HEK293 (cell line): Measurements from ENCODE around the gene THPO.

Experiments used
- HOXC10 ChIP-seq: sonication (generic); formaldehyde crosslinking; IDR thresholded peaks from 2 replicates; pipeline ENCODE4 v1.8.1; 2023; ENCODE audit warnings: mild to moderate bottlenecking, missing genetic modification reagents
- KLF7 ChIP-seq: fragments of 450-650 bp; formaldehyde crosslinking; IDR thresholded peaks from 2 replicates; pipeline ENCODE4 v1.5.1; 2016; ENCODE audit warnings: missing biosample characterization, missing genetic modification characterization, borderline replicate concordance
- MYNN ChIP-seq: fragments of 450-650 bp; formaldehyde crosslinking; IDR thresholded peaks from 2 replicates; pipeline ENCODE4 v1.5.1; 2016; ENCODE audit warnings: missing biosample characterization, missing genetic modification characterization, borderline replicate concordance
- SETDB1 ChIP-seq: IDR thresholded peaks from one replicate; pipeline ENCODE4 v1.6.1; 2017; ENCODE audit warnings: mild to moderate bottlenecking, low read length, moderate library complexity, mixed read lengths; ENCODE audit not compliant: insufficient read length
- ZBTB1 ChIP-seq: fragments of 450-650 bp; formaldehyde crosslinking; IDR thresholded peaks from 2 replicates; pipeline ENCODE4 v1.5.1; 2016; ENCODE audit warnings: missing biosample characterization, missing genetic modification characterization
- ZEB2 ChIP-seq: fragments of 450-650 bp; formaldehyde crosslinking; IDR thresholded peaks from 2 replicates; pipeline ENCODE4 v1.5.1; 2016; ENCODE audit warnings: missing biosample characterization, missing genetic modification characterization
- ZNF10 ChIP-seq: fragments of 450-650 bp; formaldehyde crosslinking; IDR thresholded peaks from 2 replicates; pipeline ENCODE4 v1.5.1; 2017; ENCODE audit warnings: missing biosample characterization, missing genetic modification characterization
- ZNF114 ChIP-seq: fragments of 450-650 bp; formaldehyde crosslinking; IDR thresholded peaks from 2 replicates; pipeline ENCODE4 v1.5.0; 2017; ENCODE audit warnings: missing biosample characterization, missing genetic modification characterization
- ZNF146 ChIP-seq: fragments of 450-650 bp; formaldehyde crosslinking; IDR thresholded peaks from 2 replicates; pipeline ENCODE4 v1.5.1; 2016; ENCODE audit warnings: missing biosample characterization, missing genetic modification characterization
- ZNF2 ChIP-seq: fragments of 450-650 bp; formaldehyde crosslinking; IDR thresholded peaks from 2 replicates; pipeline ENCODE4 v1.5.1; 2016; ENCODE audit warnings: missing biosample characterization, missing genetic modification characterization
- ZNF292 ChIP-seq: fragments of 450-650 bp; formaldehyde crosslinking; IDR thresholded peaks from 2 replicates; pipeline ENCODE4 v1.5.1; 2016; ENCODE audit warnings: low read depth, missing biosample characterization, missing genetic modification characterization, borderline replicate concordance
- ZNF350 ChIP-seq: fragments of 450-650 bp; formaldehyde crosslinking; IDR thresholded peaks from 2 replicates; pipeline ENCODE4 v1.5.0; 2017; ENCODE audit warnings: missing biosample characterization, mild to moderate bottlenecking, missing genetic modification characterization
- ZNF37A ChIP-seq: fragments of 450-650 bp; IDR thresholded peaks from 2 replicates; pipeline ENCODE4 v1.5.1; 2018; ENCODE audit warnings: missing biosample characterization, missing genetic modification characterization
- ZNF416 ChIP-seq: fragments of 450-650 bp; formaldehyde crosslinking; IDR thresholded peaks from 2 replicates; pipeline ENCODE4 v1.5.1; 2016; ENCODE audit warnings: missing biosample characterization, missing genetic modification characterization
- ZNF473 ChIP-seq: fragments of 450-650 bp; formaldehyde crosslinking; IDR thresholded peaks from 2 replicates; pipeline ENCODE4 v1.5.1; 2017; ENCODE audit warnings: missing biosample characterization, missing genetic modification characterization
- ZNF623 ChIP-seq: fragments of 450-650 bp; formaldehyde crosslinking; IDR thresholded peaks from 2 replicates; pipeline ENCODE4 v1.5.1; 2016; ENCODE audit warnings: missing biosample characterization, missing genetic modification characterization
- ZNF701 ChIP-seq: fragments of 450-650 bp; formaldehyde crosslinking; IDR thresholded peaks from 2 replicates; pipeline ENCODE4 v1.5.1; 2016; ENCODE audit warnings: missing biosample characterization, missing genetic modification characterization
- ZNF777 ChIP-seq: fragments of 450-650 bp; formaldehyde crosslinking; IDR thresholded peaks from 2 replicates; pipeline ENCODE4 v1.5.1; 2017; ENCODE audit warnings: missing biosample characterization, missing genetic modification characterization, borderline replicate concordance
- ZNF792 ChIP-seq: fragments of 450-650 bp; formaldehyde crosslinking; IDR thresholded peaks from 2 replicates; pipeline ENCODE4 v1.5.1; 2016; ENCODE audit warnings: missing biosample characterization, missing genetic modification characterization
- TF ChIP-seq, protein P1 (sequence below): fragments of 450-650 bp; formaldehyde crosslinking; IDR thresholded peaks from 2 replicates; pipeline ENCODE4 v1.5.1; 2017; ENCODE audit warnings: missing biosample characterization, missing genetic modification characterization
- TF ChIP-seq, protein P2 (sequence below): fragments of 450-650 bp; formaldehyde crosslinking; IDR thresholded peaks from 2 replicates; pipeline ENCODE4 v1.5.1; 2016; ENCODE audit warnings: missing biosample characterization, missing genetic modification characterization
- TF ChIP-seq, protein P3 (sequence below): fragments of 450-650 bp; formaldehyde crosslinking; IDR thresholded peaks from 2 replicates; pipeline ENCODE4 v1.5.1; 2016; ENCODE audit warnings: missing biosample characterization, missing genetic modification characterization
- TF ChIP-seq, protein P4 (sequence below): fragments of 450-650 bp; formaldehyde crosslinking; IDR thresholded peaks from 2 replicates; pipeline ENCODE4 v1.5.1; 2016; ENCODE audit warnings: missing biosample characterization, missing genetic modification characterization, borderline replicate concordance
- TF ChIP-seq, protein P5 (sequence below): fragments of 450-650 bp; formaldehyde crosslinking; IDR thresholded peaks from 2 replicates; pipeline ENCODE4 v1.5.1; 2016; ENCODE audit warnings: missing biosample characterization, missing genetic modification characterization
- TF ChIP-seq, protein P6 (sequence below): fragments of 450-650 bp; formaldehyde crosslinking; IDR thresholded peaks from 2 replicates; pipeline ENCODE4 v1.5.1; 2016; ENCODE audit warnings: missing biosample characterization, missing genetic modification characterization

The THPO gene

DNA sequence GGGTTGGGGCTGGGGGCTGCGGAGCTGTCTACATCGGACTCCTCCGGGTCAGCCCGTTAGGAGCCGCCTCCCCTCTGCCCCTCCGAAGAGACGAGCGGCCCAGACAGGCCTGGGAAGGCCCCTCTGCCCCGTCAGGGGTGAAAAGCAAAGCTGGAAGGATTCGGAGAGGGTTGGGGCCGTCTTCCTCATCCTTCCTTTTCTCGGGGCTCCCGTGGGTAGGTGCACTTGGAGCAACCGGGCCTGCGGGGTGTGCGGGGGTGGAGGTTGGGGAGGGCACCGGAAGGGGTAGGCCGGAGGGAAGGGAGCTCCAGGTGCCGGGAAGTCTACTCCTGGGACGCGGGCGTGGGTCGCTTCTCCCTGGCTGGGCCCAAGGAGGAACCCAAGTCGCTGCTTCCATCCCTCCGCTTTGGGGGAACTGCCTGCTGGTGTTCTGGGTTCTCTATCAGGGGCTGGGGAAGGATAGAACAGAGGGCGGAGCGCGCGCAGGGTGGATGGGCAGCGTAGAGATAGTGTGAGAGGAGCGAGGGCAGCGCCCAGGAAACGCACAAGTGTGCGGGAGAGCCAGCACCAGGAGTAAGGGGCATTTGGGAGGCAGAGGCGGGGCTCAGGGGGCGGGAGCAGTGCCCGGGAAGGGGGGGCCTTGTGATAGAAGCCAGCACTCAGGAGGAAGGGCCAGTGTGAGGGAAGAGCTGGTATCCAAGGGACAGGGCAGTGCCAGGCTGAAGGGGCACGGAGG, 15.9 kb downstream of the THPO start (continued):
- no peak for TF ChIP-seq ZNF10 (tag by site-specific recombination)
- TF ChIP-seq, protein P1, sequence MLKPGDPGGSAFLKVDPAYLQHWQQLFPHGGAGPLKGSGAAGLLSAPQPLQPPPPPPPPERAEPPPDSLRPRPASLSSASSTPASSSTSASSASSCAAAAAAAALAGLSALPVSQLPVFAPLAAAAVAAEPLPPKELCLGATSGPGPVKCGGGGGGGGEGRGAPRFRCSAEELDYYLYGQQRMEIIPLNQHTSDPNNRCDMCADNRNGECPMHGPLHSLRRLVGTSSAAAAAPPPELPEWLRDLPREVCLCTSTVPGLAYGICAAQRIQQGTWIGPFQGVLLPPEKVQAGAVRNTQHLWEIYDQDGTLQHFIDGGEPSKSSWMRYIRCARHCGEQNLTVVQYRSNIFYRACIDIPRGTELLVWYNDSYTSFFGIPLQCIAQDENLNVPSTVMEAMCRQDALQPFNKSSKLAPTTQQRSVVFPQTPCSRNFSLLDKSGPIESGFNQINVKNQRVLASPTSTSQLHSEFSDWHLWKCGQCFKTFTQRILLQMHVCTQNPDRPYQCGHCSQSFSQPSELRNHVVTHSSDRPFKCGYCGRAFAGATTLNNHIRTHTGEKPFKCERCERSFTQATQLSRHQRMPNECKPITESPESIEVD = no peak
- TF ChIP-seq ZNF146 (tag by site-specific recombination) = no peak
- TF ChIP-seq ZNF701 = no peak
- no peak for TF ChIP-seq MYNN (tag by site-specific recombination)
- TF ChIP-seq SETDB1 = no peak
- TF ChIP-seq, protein P2, sequence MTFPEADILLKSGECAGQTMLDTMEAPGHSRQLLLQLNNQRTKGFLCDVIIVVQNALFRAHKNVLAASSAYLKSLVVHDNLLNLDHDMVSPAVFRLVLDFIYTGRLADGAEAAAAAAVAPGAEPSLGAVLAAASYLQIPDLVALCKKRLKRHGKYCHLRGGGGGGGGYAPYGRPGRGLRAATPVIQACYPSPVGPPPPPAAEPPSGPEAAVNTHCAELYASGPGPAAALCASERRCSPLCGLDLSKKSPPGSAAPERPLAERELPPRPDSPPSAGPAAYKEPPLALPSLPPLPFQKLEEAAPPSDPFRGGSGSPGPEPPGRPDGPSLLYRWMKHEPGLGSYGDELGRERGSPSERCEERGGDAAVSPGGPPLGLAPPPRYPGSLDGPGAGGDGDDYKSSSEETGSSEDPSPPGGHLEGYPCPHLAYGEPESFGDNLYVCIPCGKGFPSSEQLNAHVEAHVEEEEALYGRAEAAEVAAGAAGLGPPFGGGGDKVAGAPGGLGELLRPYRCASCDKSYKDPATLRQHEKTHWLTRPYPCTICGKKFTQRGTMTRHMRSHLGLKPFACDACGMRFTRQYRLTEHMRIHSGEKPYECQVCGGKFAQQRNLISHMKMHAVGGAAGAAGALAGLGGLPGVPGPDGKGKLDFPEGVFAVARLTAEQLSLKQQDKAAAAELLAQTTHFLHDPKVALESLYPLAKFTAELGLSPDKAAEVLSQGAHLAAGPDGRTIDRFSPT (tag by site-specific recombination) = peak; percentile 96
- TF ChIP-seq ZNF792 (tag by site-specific recombination) = no peak
- TF ChIP-seq ZNF2 (tag by site-specific recombination) = no peak
- no peak for TF ChIP-seq ZBTB1 (tag by site-specific recombination)
- TF ChIP-seq, protein P3, sequence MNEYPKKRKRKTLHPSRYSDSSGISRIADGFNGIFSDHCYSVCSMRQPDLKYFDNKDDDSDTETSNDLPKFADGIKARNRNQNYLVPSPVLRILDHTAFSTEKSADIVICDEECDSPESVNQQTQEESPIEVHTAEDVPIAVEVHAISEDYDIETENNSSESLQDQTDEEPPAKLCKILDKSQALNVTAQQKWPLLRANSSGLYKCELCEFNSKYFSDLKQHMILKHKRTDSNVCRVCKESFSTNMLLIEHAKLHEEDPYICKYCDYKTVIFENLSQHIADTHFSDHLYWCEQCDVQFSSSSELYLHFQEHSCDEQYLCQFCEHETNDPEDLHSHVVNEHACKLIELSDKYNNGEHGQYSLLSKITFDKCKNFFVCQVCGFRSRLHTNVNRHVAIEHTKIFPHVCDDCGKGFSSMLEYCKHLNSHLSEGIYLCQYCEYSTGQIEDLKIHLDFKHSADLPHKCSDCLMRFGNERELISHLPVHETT (tag by site-specific recombination) = no peak
- TF ChIP-seq ZNF777 (tag by site-specific recombination) = no peak
- no peak for TF ChIP-seq ZNF114 (tag by site-specific recombination)
- 0 out of 2 replicates have a peak, but pooled peaks have one; percentile 32 for TF ChIP-seq KLF7 (tag by site-specific recombination)
- TF ChIP-seq ZNF416 (tag by site-specific recombination) = no peak
- no peak for TF ChIP-seq ZNF623 (tag by site-specific recombination)
- TF ChIP-seq, protein P4, sequence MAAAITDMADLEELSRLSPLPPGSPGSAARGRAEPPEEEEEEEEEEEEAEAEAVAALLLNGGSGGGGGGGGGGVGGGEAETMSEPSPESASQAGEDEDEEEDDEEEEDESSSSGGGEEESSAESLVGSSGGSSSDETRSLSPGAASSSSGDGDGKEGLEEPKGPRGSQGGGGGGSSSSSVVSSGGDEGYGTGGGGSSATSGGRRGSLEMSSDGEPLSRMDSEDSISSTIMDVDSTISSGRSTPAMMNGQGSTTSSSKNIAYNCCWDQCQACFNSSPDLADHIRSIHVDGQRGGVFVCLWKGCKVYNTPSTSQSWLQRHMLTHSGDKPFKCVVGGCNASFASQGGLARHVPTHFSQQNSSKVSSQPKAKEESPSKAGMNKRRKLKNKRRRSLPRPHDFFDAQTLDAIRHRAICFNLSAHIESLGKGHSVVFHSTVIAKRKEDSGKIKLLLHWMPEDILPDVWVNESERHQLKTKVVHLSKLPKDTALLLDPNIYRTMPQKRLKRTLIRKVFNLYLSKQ = no peak
- TF ChIP-seq, protein P5, sequence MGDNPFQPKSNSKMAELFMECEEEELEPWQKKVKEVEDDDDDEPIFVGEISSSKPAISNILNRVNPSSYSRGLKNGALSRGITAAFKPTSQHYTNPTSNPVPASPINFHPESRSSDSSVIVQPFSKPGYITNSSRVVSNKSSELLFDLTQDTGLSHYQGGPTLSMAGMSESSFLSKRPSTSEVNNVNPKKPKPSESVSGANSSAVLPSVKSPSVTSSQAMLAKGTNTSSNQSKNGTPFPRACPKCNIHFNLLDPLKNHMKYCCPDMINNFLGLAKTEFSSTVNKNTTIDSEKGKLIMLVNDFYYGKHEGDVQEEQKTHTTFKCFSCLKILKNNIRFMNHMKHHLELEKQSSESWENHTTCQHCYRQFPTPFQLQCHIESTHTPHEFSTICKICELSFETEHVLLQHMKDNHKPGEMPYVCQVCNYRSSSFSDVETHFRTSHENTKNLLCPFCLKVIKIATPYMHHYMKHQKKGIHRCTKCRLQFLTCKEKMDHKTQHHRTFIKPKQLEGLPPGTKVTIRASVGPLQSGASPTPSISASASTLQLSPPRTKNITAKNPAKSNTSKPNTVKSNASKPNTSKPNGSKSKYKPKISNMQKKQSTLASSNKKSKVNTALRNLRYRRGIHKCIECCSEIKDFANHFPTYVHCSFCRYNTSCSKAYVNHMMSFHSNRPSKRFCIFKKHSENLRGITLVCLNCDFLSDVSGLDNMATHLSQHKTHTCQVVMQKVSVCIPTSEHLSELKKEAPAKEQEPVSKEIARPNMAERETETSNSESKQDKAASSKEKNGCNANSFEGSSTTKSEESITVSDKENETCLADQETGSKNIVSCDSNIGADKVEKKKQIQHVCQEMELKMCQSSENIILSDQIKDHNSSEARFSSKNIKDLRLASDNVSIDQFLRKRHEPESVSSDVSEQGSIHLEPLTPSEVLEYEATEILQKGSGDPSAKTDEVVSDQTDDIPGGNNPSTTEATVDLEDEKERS (tag by site-specific recombination) = 0 out of 2 replicates have a peak, but pooled peaks have one; percentile 7
- no peak for TF ChIP-seq ZNF350
- TF ChIP-seq ZNF292 (tag by site-specific recombination) = no peak
- no peak for TF ChIP-seq ZNF37A (tag by site-specific recombination)
- no peak for TF ChIP-seq ZEB2 (tag by site-specific recombination)
- TF ChIP-seq ZNF473 (tag by site-specific recombination) = no peak
- TF ChIP-seq, protein P6, sequence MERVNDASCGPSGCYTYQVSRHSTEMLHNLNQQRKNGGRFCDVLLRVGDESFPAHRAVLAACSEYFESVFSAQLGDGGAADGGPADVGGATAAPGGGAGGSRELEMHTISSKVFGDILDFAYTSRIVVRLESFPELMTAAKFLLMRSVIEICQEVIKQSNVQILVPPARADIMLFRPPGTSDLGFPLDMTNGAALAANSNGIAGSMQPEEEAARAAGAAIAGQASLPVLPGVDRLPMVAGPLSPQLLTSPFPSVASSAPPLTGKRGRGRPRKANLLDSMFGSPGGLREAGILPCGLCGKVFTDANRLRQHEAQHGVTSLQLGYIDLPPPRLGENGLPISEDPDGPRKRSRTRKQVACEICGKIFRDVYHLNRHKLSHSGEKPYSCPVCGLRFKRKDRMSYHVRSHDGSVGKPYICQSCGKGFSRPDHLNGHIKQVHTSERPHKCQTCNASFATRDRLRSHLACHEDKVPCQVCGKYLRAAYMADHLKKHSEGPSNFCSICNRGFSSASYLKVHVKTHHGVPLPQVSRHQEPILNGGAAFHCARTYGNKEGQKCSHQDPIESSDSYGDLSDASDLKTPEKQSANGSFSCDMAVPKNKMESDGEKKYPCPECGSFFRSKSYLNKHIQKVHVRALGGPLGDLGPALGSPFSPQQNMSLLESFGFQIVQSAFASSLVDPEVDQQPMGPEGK (tag by site-specific recombination) = no peak; the same call in 1 of the 2 replicates
- no peak for TF ChIP-seq HOXC10 (CRISPR knock-in tag)
